Islet precursor cell (in vitro differentiated cells): ENCODE measurements around the gene PKMYT1.
"Not testable (repeated sequence)": the region's sequence is repeated elsewhere in the genome, so short reads cannot be mapped to it uniquely, and the experiment has no call there.

ENCODE experiments used
- DNase-seq: peaks from one replicate; pipeline ENCODE4 v3.0.0-alpha.2; 2018

Gene PKMYT1

DNA sequence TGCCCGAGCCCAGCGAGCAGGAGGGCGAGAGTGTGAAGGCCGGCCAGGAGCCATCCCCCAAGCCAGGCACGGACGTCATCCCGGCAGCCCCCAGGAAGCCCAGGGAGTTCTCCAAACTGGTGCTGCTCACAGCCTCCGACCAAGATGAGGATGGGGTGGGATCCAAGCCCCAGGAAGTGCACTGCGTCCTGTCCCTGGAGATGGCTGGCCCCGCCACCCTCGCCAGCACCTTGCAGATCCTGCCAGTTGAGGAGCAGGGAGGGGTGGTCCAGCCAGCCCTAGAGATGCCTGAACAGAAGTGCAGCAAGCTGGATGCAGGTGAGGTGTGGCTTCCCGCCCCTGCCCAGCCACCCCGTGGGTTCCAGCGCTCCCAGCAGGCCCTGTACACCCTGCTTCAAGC lies 50.6 kb downstream of the PKMYT1 start:
- no peak for DNase-seq

DNA sequence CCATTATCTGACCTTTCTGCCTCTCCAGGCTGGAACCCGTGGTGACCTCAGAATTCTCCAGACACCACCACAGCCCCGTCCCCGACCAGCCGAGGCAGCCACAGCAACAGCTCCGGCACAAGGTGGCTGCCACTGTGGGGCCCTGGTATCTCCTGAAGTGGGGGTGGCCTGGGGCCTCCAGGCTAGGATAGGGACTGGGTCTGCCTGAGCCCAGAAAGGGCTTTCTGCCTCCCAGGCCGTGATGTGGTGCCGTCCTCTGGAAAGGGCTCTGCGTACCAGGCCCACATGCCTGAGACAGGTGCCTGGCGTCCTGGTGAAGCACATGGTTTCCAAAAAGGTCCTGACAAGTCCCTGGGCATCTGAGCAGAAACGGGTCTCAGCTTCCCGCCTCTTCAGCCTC lies 51.5 kb downstream of the PKMYT1 start:
- no peak for DNase-seq

DNA sequence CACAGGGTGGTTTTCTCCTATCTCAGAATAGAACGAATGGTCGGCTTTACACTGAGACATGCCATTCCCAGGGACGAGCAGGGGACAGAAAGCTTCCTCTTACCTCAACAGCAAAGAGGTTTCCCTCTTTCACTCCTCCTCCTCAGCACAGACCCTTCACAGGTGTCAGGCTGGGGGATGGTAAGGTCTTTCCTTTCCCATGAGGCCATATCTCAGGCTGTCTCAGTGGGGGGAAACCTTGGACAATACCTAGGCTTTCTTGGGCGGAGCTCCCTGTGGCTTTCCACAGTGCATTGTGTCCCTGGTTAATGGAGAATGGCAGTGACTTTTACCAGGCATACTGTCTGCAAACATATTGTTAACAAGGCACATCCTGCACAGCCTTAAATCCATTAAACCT lies 52.1 kb downstream of the PKMYT1 start:
- not testable (repeated sequence) for DNase-seq

DNA sequence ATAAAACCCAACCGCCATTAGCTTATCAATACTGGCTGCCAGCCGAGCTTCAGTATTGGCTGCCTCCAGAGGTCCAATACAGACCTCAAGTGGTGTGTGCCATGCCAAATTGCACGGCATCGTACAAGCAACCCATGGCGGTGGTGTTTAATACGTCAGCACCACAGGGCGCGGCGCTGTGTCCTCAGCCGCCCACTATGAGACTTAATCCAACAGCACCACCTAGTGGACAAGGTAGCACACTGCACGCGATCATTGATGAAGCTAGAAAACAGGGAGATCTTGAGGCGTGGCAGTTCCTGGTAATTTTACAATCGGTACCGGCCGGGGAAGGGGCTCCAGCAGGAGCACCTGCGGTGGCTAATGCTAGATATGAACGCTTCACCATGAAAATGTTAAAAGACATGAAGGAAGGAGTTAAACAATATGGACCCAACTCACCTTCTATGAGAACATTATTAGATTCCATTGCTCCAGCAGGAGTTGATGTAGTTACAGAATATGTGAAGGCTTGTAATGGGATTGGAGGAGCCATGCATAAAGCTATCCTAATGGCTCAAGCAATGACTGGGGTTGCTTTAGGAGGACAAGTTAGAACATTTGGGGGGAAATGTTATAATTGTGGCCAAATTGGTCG lies 53.1 kb downstream of the PKMYT1 start:
- DNase-seq, result peak; percentile 89

DNA sequence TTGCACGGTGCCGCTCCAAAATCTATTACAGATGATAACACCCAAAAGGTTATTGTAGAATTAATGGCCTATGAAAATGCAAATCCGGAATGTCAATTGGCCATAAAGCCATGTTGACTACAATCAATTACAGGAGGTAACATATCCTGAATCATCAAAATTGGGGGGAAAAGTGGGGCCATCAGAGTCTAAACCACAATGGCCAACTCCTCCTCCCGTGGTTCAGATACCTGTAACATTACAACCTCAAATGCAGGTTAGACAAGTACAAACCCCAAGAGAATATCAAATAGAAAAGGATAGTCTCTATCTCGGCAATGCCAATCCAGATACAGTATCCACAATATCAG lies 53.6 kb downstream of the PKMYT1 start:
- DNase-seq, result no peak

DNA sequence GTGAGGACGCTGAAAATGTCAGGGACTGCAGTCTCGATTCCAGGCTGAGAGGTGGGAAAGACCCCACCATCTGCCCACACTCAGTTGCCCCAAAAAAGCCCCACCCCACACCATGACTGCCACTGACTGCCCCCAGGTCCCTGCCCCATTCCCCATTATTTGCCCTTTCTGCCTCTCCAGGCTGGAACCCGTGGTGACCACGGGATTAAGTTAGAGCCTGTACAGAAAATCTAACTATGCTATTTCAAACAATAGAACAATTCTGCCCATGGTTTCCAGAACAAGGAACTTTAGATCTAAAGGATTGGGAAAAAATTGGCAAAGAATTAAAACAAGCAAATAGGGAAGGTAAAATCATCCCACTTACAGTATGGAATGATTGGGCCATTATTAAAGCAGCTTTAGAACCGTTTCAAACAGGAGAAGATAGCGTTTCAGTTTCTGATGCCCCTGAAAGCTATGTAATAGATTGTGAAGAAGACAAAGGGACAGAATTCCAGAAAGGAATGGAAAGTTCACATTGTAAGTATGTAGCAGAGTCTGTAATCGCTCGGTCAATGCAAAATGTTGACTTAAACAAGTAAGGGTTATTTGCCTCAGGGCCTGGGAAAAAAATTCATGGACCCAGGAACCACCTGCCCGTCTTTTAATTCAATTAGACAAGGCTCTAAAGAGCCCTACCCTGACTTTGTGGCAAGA lies 54.1 kb downstream of the PKMYT1 start:
- DNase-seq, result no peak

DNA sequence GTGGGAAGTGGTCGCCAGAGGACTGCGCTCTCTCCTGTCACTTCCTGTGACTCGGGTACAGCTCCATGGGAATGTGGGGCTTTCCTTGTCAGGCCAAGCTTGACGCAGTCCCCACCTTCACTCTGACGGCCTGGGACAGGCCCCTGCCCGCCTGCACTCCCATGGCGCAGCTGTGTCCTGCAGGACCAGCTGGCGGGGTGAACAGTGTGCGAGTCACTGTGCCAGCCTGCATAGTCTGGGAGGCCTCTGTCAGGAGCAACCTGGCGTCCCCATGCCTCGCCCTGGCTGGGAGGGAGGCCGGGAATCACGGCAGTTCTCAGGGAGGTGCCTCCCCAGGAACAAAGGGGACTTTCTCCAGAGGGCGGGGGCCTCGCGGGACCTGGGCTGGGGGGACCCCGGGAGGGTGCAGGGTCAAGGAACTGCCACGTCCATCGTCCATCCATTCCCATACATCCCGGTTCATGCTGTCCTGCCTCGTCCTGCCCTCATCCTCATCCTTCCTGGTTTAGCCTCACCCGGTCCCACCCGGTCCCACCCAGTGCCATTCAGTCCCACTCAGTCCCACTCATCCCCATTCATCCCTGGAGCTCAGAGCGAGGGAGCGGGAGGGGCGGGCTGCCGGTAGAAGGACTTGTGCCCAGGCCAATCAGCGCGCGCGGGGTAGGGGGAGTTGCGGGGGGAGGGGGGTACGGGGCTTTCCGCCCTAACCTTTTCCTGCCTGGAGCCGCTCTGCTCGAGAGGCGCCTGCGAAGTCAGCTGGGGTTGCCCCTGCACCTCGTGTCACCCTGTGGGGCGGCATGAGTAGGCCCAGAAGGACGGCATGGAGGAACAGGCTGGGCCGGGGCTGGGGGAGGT lies 55.1 kb downstream of the PKMYT1 start:
- no peak for DNase-seq

DNA sequence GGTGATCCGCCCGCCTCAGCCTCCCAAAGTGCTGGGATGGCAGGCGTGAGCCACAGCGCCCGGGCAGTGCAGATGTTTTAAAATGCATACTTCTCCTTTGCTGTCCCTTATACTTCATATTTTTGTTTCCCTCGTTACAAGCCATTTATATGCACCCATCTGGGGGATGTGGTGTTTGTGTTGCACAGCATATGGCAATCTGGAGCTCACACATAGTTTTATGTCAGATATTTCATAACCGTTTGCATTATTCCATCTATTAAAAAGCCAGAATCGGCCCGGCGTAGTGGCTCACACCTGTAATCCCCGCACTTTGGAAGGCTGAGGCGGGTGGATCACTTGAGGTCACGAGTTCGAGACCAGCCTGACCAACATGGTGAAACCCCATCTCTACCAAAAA lies 56.8 kb downstream of the PKMYT1 start:
- DNase-seq, result no peak
